Transverse colon (tissue), 4 donors: ENCODE data around the gene SH3BP5L.

ENCODE experiments used
- CTCF ChIP-seq, 5 experiments: fragments of 200-600 bp in 3 of 5; fragments of 450-650 bp in 2 of 5; sonication (generic) in 3 of 5; IDR thresholded peaks; 1 replicate in 2 of 5; 2 replicates in 3 of 5; pipeline ENCODE4 v1.5.1; 2016 to 2017; ENCODE audit warnings: antibody characterized with exemption in 5 of 5, inconsistent platforms in 3 of 5, mild to moderate bottlenecking in 2 of 5, moderate library complexity in 1 of 5
- EP300 ChIP-seq: sonication (generic); formaldehyde crosslinking; IDR thresholded peaks from one replicate; pipeline ENCODE4 v1.6.1; 2017; ENCODE audit warnings: antibody characterized with exemption, low read depth
- POLR2A ChIP-seq: fragments of 450-650 bp; IDR thresholded peaks from one replicate; pipeline ENCODE4 v1.6.1; 2016; ENCODE audit warnings: antibody characterized with exemption, mild to moderate bottlenecking, moderate library complexity
- POLR2AphosphoS5 ChIP-seq, 3 donors: sonication (generic); formaldehyde crosslinking; IDR thresholded peaks; one replicate each; pipeline ENCODE4 v1.6.1; 2016; ENCODE audit warnings: antibody characterized with exemption in 3 of 3

GRCh38 chr1:248823517-248824001, 2.2 kb downstream of the SH3BP5L start:
- no peak for TF ChIP-seq EP300
- TF ChIP-seq CTCF (IDR thresholded peaks at IDR 0.05) = no peak
- TF ChIP-seq POLR2AphosphoS5 (IDR thresholded peaks at IDR 0.05) = no peak
- no peak for TF ChIP-seq POLR2A
